Epidermal melanocyte (primary cell): ENCODE measurements around the gene NDUFA12.

Experiments used
- DNase-seq: peaks from one replicate; pipeline ENCODE4 v3.0.0; 2011; ENCODE audit warnings: low spot score; ENCODE audit not compliant: insufficient read length

NDUFA12 gene

DNA sequence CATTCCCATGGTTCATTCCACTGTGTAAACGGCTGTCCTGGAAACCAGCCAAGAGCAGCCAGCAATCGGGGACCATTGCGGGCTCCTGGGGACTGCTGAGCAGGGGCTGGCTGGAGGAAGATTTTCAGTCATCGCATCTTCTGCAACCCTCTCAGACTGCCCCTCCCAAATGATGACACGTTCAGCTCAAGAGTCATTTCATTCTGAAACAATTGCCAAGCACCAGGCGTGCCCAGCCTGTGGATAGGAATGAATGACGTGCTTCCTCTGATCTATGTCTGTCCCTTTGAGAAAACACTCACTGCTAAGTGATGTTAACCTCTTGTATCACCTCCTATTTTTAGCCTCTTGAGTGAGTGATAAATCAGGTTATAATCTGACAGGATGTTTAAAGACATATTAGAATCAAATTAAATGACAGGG, 62.0 kb downstream of the NDUFA12 start:
- DNase-seq = no peak

DNA sequence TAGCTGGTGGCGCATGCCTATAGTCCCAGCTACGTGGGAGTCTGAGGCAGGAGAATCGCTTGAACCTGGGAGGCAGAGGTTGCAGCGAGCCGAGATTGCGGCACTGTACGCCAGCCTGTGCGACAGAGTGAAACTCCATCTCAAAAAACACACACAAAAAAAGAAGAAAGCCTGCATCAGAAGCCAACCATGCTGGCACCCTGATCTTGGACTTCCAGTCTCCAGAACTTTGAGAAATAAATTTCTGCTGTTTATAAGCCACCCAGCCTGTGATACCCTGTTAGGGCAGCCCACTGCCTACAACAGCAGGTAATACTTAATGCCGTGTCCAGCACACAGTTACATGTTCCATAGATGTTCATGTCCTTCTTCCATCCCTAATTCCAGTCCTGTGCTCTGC, 62.7 kb downstream of the NDUFA12 start:
- DNase-seq = no peak

DNA sequence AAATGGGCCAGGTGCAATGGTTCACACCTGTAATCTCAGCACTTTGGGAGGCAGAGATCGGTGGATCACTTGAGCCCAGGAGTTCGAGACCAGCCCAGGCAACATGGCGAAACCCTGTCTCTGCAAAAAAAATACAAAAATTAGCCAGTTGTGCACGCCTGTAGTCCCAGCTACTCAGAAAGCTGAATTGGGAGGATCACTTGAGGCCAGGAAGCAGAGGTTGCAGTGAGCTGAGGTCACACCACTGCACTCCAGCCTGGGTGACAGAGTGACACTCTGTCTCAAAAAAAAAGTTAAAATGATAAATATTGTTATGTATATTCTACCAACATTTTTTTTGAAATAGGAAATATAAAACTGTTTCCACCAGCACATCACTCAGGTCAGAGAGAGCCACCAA, 64.9 kb downstream of the NDUFA12 start:
- DNase-seq = no peak

DNA sequence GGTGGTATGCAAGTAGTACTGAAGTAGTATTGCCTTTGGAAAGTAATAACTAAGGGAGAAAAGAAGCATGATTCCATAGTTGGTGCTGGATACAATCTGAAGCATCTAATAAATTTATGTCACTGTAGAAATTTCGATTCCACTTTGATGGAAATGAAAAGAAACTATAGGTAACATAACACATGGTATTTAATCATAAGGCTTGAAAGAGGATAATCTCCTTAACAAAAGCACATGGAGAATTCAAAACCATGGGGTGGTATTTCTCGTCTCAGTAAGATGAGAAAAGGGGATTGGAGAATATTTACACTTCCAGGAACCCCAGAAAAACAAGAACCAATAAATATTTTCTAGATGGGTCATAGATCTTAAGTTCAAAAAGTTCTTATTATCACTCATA, 72.7 kb downstream of the NDUFA12 start:
- DNase-seq = no peak

DNA sequence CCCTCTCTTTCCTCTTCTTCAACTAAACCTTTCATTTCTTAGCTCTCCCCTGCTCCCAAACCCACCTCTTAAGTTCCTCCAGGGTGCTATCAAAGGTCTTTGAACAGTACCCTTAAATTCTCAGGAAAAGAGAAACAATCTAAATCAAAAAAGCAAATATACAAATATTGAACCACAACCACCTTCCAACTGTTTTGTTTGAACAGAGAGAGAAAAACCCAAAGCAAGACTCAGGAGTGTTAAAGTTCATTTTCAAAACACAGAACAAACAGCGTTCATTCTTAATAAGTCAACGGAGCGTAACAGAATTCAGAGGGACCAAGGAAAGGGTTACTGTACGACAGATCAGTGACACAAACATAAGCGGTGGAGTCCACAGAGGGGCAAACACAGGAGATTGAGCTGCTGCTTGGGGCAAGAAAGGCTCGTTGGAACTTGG, 73.3 kb downstream of the NDUFA12 start:
- DNase-seq = no peak

DNA sequence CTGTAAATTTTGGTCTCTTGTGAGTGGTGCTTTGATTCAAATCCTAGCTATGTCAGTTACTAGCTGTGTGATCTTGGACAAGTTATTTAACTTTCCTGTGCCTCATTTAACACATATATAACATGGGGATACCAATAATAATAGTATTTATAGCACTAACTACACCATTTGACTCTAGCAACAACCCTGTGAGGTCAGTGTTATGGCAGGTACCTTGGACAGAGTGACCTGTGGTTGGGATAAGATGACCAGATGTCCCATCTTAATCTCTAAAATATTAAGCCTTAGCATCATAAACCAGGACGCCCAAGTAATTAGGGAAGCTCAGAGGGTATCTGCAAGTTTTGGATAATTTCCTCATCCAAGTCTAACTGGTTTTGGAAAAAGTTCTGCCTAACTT, 73.7 kb downstream of the NDUFA12 start:
- DNase-seq = no peak

DNA sequence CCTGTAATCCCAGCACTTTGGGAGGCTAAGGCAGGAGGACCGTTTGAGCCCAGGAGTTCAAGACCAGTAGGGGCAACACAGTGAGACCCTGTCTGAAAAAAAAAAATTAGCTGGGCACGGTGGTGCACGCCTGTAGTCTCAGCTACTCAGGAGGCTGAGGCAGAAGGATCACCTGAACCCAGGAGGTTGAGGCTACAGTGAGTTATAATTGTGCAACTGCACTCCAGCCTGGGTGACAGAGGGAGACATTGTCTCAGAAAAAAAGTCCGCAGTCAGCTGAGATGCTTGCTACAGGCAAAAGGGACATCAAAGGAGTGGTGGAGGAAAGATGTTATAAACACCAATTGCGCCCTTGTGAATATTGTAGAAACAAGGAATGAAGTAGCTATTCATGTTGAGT, 77.8 kb downstream of the NDUFA12 start:
- DNase-seq = no peak

DNA sequence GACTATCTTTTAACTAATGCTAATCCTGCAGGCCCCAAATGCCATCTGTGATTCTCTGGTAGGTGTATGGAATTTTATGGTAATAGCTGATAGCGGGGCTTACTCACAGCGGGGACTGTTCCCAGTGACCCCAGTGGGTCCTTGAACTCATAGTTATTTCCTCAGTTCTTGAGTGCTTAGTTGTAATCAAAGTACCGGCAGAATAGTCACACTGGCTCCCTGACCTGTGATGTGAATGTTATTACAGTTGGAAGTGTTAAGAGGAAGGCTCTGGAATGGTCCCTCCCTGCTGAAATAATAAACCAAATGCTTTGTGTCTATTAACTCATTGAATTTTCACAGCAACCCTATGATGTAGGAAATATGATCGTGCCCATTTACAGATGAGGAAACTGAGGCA, 78.3 kb downstream of the NDUFA12 start:
- no peak for DNase-seq

DNA sequence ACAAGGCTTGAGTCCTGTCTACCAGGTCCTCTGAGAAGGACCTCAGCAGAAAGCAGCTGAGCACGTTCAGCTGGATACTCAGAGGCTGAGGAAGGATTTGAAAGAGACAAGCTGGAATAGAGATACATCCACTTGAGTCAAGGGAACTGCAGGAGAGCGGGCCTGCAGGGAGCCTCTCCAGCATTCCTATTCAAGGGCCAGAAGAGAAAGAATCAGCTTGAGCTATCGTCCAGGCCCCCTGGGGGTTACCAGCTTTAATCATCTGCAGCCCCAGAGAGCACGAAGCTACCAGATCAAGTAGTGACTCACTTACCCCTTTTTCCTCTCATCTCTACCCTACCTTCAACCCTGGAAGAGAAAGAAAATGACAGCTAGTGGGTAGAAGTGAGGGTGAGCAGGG, 80.9 kb downstream of the NDUFA12 start:
- no peak for DNase-seq
